Muscle layer of duodenum (tissue), 2 donors: ENCODE results near the gene PNMT.

ENCODE experiments used
- H3K27ac ChIP-seq: one replicate; pipeline ENCODE4 v1.7.0; 2013; ENCODE audit warnings: mild to moderate bottlenecking, low read length
- H3K27me3 ChIP-seq: one replicate; pipeline ENCODE4 v1.7.0; 2013; ENCODE audit warnings: low read depth, mild to moderate bottlenecking, control low read depth, low read length
- H3K36me3 ChIP-seq, 2 donors: one replicate each; pipeline ENCODE4 v1.7.0; 2013; ENCODE audit warnings: low read length in 2 of 2, control low read depth in 1 of 2, mild to moderate bottlenecking in 1 of 2; ENCODE audit not compliant: insufficient read depth in 2 of 2, control insufficient read depth in 1 of 2
- H3K4me1 ChIP-seq, 2 donors: one replicate each; pipeline ENCODE4 v1.7.0; 2013; ENCODE audit warnings: low read length in 2 of 2, mild to moderate bottlenecking in 2 of 2, control low read depth in 1 of 2, moderate library complexity in 1 of 2; ENCODE audit not compliant: insufficient read depth in 2 of 2, control insufficient read depth in 1 of 2
- H3K4me3 ChIP-seq, 2 donors: one replicate each; pipeline ENCODE4 v1.7.0; 2013; ENCODE audit warnings: low read length in 2 of 2, low read depth in 1 of 2, mild to moderate bottlenecking in 1 of 2
- H3K9me3 ChIP-seq, 2 donors: one replicate each; pipeline ENCODE4 v1.7.0; 2013; ENCODE audit warnings: low read length in 2 of 2, control low read depth in 1 of 2, mild to moderate bottlenecking in 1 of 2; ENCODE audit not compliant: control insufficient read depth in 1 of 2
- donor health status: healthy.

PNMT gene

DNA sequence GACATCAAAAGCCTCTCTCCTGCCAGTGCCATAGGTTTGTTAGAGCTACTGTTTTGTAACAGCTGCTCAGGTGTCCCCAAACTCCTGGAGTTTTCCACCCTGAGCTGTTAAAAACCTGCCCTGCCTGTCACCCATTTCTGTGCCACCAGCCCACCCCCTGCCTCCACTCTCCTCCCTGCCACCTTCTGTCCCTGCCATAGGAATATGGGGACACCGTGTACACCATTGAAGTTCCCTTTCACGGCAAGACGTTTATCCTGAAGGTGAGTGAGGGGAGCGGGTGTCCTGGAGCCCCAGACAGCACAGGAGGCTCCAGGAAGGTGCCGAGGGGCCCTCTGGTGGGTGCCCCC, 8.3 kb upstream of the PNMT start:
- Histone ChIP-seq H3K4me3 (no peak overlapping the region), H3K36me3 (peaks cover 24 to 56% of the 10 kb centered on the region in 2 donors), H3K27ac (no peak overlapping the region), H3K9me3 (no peaks in the 10 kb centered on the region), H3K27me3 (no peaks in the 10 kb centered on the region), H3K4me1 (peaks cover 0 to 21% of the 10 kb centered on the region in 2 donors)

DNA sequence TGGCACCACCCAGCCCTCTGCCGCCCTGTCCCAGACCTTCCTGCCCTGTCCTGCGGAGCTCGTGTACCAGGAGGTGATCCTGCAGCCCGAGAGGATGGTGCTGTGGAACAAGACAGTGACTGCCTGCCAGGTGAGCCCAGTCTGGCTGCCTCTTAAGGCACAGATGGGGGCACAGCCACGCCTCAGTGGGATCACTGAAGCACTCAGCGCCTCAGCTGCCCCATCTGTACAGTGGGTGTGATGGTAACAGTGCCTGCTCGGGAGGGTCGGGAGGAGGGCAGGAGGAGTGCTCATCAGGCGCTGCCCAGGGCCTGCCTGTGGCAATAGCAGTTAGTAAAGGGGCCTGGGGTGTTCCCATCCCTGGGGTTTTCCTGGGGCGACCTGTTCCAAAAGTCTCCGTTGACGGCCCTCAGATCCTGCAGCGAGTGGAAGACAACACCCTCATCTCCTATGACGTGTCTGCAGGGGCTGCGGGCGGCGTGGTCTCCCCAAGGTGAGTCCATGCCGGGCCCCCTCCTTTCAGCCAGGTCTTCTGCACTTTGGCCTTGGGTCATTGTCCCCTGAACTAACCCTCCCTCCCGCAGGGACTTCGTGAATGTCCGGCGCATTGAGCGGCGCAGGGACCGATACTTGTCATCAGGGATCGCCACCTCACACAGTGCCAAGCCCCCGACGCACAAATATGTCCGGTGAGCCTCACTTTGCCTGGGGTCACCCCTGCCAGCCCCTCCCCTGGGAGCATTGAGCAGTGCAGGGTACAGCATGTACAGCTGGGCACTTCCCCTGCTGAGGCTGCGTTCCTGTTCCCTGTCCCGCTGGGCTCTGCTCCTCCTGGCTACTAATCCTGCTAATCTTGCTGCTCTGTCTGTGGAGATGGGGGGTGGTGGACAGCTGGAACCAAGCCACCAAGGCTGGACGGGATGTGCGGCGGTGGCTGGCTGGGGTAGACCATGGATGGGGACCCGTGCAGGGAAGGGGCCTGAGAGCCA, 7.6 kb upstream of the PNMT start:
- H3K4me1 ChIP-seq = peaks cover 0 to 21% of the 10 kb centered on the region in 2 donors
- no peak overlapping the region for H3K4me3 ChIP-seq
- no peaks in the 10 kb centered on the region for H3K27me3 ChIP-seq
- no peaks in the 10 kb centered on the region for H3K9me3 ChIP-seq
- H3K27ac ChIP-seq = no peak overlapping the region
- H3K36me3 ChIP-seq = peaks cover 24 to 56% of the 10 kb centered on the region in 2 donors

DNA sequence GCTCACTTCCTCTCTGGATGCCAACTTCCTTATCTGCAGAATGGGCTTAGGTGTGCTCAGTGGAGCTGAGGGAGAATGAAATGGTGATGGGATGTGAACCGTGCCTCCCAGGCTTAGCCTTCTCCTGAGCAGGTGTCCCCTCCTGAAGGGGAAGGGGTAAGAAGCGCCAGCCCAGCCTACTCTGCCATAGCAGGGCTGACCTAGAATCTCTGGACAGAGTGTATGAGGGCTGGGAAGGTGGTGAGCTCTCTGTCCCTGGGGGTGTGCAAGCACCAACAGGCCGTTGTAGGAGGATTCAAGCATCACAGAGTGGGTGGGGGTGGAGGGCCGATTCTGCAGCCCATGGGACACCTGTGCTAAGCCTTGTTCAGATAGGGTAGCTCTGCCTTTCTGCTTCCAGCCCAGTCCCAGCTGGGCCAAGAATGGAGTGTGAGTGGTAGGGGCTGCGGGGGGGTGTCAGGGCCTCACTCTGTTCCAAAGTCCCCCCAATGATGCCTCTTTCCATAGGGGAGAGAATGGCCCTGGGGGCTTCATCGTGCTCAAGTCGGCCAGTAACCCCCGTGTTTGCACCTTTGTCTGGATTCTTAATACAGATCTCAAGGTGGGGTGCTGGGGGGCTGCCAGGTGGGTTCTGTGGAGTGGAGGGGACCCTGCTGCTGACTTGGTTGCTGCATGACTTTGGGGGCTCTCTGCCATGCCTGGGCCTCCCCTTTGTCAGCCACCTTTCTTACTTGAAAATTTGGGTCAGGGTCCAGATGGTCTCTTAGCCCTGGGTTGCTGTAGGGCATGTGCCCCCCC, 6.3 kb upstream of the PNMT start:
- no peak overlapping the region for H3K4me3 ChIP-seq
- no peaks in the 10 kb centered on the region for H3K9me3 ChIP-seq
- no peak overlapping the region for H3K27ac ChIP-seq
- H3K4me1 ChIP-seq = peaks cover 0 to 23% of the 10 kb centered on the region in 2 donors
- H3K36me3 ChIP-seq = peaks cover 24 to 50% of the 10 kb centered on the region in 2 donors
- peaks cover 11% of the 10 kb centered on the region for H3K27me3 ChIP-seq

DNA sequence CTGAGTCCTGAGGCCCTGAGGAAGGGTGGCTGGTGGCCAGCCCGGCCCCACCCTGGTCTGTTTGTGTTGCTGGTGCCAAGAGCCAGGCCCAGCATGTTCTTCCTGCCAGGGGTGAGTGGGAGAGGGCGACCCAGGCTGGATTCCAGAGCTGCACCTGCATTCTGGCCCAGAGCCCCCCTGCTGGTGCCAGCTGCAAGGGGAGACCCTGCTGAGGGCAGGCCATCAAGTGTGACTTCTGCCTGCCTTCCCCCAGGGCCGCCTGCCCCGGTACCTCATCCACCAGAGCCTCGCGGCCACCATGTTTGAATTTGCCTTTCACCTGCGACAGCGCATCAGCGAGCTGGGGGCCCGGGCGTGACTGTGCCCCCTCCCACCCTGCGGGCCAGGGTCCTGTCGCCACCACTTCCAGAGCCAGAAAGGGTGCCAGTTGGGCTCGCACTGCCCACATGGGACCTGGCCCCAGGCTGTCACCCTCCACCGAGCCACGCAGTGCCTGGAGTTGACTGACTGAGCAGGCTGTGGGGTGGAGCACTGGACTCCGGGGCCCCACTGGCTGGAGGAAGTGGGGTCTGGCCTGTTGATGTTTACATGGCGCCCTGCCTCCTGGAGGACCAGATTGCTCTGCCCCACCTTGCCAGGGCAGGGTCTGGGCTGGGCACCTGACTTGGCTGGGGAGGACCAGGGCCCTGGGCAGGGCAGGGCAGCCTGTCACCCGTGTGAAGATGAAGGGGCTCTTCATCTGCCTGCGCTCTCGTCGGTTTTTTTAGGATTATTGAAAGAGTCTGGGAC, 5.5 kb upstream of the PNMT start:
- Histone ChIP-seq H3K4me3 (no peak overlapping the region), H3K4me1 (peaks cover 0 to 29% of the 10 kb centered on the region in 2 donors), H3K27ac (no peak overlapping the region), H3K9me3 (no peaks in the 10 kb centered on the region), H3K36me3 (peaks cover 21 to 48% of the 10 kb centered on the region in 2 donors), H3K27me3 (peaks cover 18% of the 10 kb centered on the region)

DNA sequence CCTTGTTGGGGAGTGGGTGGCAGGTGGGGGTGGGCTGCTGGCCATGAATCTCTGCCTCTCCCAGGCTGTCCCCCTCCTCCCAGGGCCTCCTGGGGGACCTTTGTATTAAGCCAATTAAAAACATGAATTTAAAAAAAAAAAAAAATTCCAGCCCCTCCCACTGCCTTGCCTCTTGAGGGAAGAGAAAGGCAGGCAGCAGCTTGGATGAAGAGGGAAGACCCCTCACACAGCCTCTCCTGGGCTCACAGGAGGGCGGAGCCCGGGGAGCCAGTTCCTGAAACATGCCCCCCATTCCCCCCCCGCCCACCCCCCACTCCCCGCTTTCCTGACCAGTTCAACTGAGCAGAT, 4.9 kb upstream of the PNMT start:
- Histone ChIP-seq H3K9me3 (no peaks in the 10 kb centered on the region), H3K4me1 (peaks cover 0 to 34% of the 10 kb centered on the region in 2 donors), H3K4me3 (no peak overlapping the region), H3K36me3 (peaks cover 15 to 45% of the 10 kb centered on the region in 2 donors), H3K27ac (no peak overlapping the region), H3K27me3 (peaks cover 18% of the 10 kb centered on the region)

DNA sequence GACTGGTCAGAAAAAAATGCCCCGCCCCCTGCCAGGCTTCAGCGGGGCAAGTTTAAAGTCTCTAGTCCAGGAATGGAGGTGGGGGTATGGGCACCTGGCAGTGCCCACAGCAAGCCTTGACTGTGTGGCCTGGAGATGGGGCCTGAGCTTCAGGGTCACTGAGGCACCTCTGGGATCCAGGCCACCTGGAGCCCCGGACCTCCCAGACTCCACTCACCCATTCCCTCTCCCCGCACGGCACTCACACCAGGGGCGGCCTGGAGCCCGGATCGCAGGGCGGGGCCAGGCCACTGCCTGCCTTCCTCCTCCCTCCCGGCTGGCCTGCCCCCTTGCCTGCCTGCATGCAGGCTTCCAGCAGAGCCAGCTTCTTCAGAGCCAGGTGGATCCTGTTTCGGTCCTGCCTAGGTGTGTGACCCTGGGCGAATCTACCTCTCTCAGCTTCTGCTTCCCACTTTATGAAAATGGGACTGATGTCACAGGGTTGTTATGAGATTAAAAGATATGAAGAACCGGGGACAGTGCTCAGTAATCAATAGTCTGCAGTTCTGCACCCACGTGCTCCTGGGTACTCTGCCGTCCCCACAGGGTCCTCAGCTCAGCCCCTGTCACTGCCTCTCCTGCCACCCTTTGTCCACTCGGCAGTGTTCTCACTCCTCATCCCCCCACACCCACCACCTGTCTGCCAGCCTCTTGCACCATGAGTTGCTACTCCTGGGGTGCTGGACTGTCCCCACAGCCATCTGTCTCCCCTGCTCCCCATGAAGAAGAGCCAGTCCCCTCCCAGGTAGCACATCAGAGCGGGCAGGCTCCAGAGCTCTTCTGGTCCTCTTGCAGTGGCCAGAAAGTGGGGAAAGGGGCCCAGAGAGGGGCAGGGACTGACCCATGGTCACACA, 4.3 kb upstream of the PNMT start:
- Histone ChIP-seq H3K4me3 (no peak overlapping the region), H3K36me3 (peaks cover 12 to 39% of the 10 kb centered on the region in 2 donors), H3K27ac (no peak overlapping the region), H3K9me3 (no peaks in the 10 kb centered on the region), H3K4me1 (peaks cover 0 to 34% of the 10 kb centered on the region in 2 donors), H3K27me3 (peaks cover 18% of the 10 kb centered on the region)

DNA sequence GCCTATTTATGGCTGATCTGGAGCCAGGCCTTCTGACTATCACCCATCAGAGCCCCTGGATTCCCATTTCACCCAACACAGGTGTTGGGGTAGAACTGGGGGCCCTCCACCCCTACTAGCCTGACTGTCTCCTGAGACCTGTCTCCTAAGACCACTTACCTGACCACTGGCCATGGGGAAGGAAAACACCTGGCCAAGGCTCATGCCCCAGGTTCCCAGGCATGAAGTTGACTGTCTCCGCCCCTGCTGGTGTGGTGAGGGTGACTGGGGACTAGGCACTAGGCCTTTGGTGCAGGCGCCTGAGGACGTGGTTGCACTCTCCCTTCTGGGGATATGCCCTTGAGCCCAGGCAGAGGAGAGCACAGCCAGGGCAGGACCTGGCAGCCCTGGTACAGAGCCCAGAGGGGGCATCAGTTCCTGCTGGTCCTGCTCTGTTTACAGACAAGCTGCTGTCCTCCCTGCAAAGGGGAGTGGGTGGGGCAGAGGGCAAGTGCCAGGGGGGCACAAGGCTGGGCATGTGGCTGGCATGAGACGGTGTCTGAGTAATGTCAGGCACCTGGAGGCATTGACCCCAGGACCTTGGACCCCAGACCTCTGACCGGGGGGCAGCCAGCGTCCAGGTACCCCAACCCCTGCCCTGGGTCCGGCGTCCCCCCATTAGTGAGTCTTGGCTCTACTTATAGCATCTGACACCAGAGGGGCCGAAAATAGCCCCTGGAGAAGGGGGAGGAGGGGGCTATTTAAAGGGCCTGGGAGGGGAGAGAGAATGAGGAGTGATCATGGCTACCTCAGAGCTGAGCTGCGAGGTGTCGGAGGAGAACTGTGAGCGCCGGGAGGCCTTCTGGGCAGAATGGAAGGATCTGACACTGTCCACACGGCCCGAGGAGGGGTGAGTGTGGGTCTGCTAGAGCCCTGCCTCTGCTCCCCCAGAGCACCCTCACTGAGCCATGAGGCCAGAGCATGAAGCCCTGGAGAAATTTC, 3.4 kb upstream of the PNMT start, which contains the start of gene TCAP:
TSS of gene TCAP (plus strand) at position 769 of the 981 bp plus-strand sequence. CDS start at position 780, 11 bp downstream.
- Histone ChIP-seq H3K4me3 (no peak within 1 kb of the TSS), H3K27ac (no peak within 1 kb of the TSS), H3K36me3 (peaks cover 12 to 31% of the 10 kb centered on the region in 2 donors), H3K27me3 (peaks cover 25% of the 10 kb centered on the region), H3K4me1 (peaks cover 0 to 32% of the 10 kb centered on the region in 2 donors), H3K9me3 (no peaks in the 10 kb centered on the region)

DNA sequence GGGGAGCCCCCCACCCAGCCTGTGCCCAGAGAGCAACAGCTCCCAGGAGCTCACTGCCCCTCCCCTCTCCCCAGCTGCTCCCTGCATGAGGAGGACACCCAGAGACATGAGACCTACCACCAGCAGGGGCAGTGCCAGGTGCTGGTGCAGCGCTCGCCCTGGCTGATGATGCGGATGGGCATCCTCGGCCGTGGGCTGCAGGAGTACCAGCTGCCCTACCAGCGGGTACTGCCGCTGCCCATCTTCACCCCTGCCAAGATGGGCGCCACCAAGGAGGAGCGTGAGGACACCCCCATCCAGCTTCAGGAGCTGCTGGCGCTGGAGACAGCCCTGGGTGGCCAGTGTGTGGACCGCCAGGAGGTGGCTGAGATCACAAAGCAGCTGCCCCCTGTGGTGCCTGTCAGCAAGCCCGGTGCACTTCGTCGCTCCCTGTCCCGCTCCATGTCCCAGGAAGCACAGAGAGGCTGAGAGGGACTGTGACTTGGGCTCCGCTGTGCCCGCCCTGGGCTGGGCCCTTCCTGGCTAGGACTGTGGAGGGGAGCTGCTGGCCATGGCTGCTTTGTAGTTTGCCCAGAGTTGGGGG, 2.5 kb upstream of the PNMT start:
- H3K4me1 ChIP-seq = peaks cover 0 to 32% of the 10 kb centered on the region in 2 donors
- H3K27ac ChIP-seq = no peak overlapping the region
- no peak overlapping the region for H3K4me3 ChIP-seq
- H3K9me3 ChIP-seq = no peaks in the 10 kb centered on the region
- H3K27me3 ChIP-seq = peaks cover 32% of the 10 kb centered on the region
- H3K36me3 ChIP-seq = peaks cover 7 to 22% of the 10 kb centered on the region in 2 donors

DNA sequence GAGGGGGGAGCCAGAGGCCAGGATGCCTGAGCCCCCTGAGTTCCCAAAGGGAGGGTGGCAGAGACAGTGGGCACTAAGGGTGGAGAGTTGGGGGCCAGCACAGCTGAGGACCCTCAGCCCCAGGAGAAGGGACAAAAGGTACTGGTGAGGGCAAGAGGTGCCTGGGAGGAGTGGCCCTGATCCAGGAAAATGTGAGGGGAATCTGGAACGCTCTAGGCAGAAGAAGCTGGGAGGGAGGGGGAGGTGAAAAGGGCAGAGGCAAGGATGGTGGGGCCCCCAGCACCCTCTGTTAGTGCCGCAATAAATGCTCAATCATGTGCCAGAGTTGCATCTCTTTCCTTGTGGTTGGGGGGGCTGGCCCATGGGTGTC, 2.0 kb upstream of the PNMT start:
- H3K27me3 ChIP-seq = peaks cover 36% of the 10 kb centered on the region
- H3K4me1 ChIP-seq = peaks cover 0 to 32% of the 10 kb centered on the region in 2 donors
- no peak overlapping the region for H3K27ac ChIP-seq
- H3K9me3 ChIP-seq = no peaks in the 10 kb centered on the region
- peaks cover 2 to 17% of the 10 kb centered on the region in 2 donors for H3K36me3 ChIP-seq
- no peak overlapping the region for H3K4me3 ChIP-seq
